Activated CD8-positive, alpha-beta memory T cell treated with anti-CD3 and anti-CD28 coated beads, Interleukin-2, amount 50 U/mL, for 4 hours (primary cell): Measurements from ENCODE around the gene CGNL1.

Experiments
- DNase-seq: peaks from one replicate; pipeline ENCODE4 v3.0.0-alpha.2; 2020

CGNL1 gene

DNA sequence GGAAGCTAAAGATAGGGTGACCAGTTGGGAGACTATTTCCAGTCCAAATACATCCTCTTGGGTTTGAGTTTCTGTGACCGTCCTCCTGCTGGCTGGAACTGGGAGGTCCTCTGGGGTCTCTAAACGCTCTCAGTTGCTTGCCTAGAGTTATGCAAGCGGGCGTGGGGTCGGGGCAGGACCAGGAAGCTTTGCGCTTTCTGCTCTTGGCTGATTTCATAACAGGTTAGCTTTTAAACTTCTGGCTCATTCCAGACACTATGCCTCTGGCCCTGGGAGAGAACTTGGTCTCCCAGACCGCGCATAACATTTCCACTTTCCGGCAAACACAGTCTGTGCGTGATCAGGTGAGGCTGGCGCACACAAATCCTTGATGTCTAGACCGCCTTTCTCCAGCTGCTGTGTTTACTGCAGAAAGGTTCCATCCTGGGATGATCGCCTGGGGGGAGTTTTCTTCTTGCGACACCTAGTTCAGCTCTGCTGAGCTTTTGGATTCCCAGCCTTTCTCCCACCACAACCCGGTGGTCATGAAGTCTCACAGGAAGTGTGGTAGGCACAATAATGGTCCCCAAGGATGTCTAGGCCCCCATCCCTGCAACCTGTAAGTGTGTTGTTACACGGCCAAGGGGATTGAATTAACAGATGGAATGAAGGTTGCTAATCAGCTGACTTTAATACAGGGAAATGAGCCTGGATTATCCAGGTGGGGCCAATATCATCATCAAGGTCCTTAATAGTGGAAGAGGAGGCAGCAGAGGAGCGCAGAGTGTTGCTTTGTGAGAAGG, 23.6 kb upstream of the CGNL1 start:
- no peak for DNase-seq

DNA sequence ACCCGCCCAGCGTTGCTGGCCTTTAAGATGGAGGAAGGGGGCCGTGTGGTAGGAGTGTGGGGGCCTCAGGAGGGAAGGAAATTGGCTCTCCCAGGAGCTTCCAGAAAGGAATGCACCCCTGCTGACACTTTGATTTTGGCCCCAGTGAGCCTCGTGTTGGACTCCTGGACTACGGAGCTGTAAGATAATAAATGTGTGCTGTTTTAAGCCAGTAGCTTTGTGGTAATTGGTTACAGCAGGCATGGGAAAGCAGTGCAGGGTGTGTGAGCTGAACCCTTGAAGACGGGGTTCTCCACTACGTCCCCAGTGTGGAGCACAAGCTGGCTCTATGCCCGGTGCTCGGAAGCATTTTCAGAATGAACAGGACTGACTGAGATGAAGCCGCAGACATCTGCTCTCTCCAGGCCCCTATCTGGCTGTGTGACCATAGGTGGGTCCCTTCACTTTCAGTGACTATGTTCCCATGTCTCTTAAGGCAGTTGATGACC, 22.9 kb upstream of the CGNL1 start:
- DNase-seq = no peak

DNA sequence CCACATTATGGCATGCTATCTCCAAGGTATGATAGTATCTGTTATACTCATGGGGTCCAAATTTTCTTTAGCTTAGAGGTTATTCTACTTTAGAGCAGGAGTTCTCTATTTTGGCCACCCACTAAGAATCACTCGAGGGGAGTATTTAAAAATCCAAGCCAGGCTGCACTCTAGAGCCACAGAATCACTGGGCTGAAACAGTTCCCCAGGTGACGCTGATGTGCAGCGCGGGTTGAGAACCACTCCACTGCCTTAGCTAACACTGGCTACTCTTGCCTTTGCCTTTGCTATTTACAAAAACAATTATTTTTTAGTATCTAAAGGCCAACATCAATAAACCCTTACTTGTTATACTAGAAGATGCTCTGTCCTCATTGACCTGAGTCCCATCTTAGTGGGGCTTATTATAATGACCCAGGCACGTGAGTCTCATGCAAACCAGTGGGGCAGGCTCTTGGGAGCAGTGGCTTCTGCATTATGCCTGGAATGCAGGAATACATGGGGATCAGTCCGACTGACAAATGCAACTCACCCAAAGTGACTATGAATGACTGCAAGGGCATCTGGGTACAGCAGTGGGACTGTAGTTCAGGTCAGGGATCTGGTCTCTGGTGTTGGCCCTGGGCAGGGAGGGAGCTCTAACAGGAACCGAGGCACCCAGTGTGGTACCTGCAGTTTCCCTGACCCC, 21.7 kb upstream of the CGNL1 start:
- DNase-seq = no peak

DNA sequence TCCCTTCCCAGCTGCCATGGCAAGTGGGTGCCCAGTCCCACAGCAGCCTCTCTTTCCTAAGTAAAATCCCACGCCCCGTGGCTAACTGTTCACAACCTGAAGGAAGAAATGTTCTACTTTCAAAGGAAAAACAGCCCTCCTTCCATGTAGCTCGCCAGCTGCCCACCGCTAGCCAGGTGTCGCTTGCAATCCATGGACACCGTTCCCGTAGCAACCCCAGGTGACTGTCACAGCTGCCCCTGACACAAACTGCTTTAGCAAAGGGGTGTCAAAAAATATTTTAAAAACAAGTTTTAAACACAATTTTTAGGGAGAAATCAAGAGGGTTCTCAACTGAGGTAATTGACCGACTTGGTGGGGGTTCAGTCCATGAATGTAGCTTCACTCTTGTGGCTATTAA, 21.0 kb upstream of the CGNL1 start:
- DNase-seq = no peak

DNA sequence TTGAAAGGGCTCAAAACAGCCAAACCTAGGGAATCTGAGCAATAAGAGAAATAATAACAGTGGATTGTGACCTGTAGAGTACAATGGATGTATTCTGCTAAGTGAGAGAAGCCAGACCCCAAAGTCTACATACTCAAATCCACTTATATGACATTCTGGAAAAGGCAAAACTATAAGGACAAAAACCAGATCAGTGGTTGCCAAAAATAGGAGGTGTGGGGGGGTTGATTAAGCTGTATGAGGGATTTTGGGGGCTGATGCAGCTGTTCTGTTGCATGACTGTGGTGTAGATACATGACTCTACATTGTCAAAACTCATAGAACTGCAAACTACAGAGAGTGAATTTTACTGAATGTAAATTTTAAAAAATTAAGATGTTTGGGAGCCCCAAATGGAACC, 20.1 kb upstream of the CGNL1 start:
- no peak for DNase-seq

DNA sequence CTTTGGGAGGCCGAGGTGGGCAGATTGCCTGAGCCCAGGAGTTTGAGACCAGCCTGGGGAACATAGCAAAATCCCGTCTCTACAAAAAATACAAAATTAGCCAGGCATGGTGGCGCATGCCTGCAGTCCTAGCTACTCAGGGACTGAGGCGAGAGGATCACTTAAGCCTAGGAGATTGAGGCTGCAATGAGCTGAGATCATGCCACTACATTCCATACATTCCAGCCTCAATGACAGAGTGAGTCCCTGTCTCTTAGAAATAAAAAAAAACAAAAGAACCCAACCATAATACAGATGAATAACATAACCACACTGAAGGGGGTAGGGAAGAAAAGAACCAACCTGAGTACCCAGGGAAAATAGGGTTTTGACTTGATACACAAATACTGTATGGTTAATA, 19.7 kb upstream of the CGNL1 start:
- no peak for DNase-seq

DNA sequence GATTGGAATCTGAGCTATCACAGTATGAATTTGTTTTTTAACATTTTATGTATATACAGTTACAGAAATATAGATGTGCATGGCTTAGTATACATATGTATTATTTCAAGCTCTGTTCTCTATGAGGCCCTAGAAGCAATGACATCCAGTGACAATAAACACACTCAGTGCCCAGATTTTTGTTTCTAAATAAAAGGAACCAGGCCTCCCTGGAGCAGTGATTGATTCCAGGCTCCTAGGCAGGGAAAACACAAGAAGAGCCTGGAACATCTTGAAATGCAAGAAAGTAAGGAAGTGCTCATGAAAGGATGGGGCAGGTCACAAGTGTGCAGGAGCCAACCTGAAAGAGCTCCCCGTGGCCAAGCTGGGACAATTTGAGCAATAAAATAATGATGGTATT, 18.5 kb upstream of the CGNL1 start:
- DNase-seq = no peak

DNA sequence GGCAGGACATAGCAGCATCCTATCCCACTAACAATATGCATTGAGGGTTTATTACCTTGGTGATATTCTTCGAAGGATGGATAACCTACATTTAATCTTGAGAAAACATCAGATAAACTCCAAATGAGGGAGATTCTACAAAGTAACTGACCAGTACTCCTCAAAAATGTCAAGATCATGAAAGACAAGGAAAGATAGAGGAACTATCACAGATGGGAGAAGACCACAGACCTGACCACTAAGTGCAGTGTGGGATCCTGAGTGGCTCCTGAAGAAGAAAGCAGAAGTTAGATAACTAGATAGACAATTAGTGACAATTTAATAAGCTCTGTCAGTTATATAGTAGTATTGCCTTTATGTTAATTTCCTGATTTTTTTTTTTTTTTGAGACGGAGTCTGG, 17.7 kb upstream of the CGNL1 start:
- DNase-seq = no peak

DNA sequence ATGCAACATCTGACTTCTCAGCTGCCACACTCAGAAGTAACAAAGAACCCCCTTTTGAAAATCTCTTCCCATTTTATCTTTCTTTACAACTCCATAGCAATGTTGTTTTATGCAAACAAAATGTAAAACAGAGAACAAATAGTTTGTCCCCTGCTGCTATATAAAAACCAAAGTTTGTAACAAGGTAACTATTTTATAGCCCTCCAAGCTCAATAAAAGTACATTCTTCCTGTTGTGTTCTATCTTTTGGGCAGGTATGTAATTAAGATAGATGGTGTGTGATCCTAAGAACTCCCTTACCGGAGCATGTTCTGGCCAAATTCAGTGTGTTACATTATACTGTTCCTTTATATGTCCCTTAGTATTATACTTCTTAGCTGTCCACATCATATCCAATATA, 12.6 kb upstream of the CGNL1 start:
- no peak for DNase-seq

DNA sequence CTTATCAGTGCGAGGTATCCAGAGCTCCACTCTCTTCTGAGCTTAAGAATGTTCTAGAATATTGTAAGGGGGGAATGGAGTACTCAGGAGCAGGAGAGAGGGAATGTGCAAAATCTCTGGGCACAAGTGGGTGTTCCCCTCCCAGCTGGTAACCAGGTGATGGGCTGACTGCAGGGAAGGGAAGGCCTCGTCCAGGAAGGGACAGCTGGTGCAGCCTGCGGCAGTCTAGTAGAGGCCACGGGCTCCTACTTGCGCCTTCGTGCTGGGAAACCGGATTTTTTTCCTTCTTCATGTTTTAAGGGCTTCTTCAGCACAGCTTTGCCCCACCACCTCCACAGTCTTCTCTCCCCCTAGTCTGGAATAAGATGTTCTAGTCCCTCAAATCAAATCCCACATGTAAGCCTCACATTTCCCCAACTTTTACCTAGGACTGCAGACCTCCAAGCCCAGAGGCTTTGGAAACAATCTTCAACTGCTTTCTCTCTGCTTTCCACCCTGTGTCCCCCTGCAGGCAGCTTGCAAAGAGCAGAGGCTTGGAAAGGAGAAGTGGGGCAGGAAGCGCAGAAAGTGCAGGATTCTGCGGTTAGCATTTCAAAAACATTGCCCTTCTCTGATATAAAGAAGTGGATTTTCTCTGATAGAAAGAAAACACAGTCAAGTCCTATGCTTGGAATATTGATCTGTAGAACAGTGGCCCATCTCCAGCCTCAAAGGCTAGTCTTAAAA, 11.9 kb upstream of the CGNL1 start:
- DNase-seq = no peak

DNA sequence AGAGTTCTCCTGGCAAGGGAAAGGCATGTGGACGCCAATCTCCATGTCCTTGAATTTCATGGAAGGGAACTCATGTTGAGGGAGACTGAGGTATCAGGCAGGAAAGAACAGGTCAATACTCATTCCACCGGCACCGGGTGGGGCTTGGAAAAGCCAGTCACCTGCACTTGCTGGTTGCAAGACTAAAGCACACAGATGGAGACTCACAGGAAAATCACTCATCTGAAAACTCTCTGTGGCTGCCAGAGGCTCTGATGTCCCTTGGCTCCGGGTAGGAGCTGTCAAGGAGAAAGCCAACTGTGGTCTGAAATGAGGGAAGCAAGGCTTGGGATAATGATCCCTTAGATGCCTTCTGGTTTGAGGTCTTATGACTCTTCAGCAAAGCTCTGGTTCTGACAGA, 8.7 kb upstream of the CGNL1 start:
- DNase-seq = no peak

DNA sequence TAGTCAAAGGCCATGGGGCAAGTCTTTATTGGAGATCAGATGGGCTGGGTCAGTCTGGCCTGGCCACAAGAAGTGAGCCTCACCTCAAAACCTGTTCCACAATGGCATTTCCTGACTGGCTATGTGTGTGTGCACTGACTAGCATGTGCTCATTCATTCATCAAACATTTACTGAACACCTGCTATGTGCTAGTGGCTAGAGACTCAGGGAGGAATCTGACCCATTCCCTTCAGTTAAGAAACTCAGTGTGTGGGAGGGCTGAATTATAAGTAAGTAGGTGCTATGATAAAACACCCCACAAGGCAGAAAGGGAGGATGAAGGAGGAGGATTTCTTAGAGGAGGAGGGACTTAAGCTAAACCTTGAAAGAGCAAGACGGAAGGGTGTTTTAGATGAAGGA, 5.4 kb upstream of the CGNL1 start:
- DNase-seq = no peak

DNA sequence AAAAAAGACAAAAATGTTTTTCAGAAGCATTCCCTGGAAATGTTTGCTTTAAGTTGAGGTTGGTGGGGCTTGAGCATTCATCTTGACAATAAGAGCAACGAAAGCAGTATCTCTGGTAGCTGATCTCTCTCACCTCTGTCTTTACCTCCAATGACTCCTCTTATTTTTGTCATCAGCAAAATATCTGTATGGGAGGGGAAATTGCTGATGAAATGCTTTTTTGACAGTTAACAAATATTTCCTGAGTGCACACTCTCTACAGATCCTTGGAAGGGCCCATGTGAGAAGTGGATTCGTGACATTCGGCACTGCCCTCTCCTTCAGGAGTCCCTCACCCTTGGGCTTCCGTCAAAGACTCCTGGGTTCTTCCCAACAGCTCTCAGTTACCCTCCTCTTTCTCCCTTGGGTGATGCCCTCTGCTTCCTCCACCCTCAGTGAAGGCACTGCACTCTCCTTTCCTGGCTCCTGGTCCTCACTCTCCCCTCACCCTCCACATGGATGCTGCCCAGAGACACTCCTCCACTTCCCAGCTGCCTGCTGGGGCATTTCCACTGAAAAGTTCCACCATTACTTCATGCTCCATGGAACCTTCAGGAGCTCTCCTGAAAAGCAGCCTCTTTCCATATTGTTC, 2.9 kb upstream of the CGNL1 start:
- DNase-seq = no peak

DNA sequence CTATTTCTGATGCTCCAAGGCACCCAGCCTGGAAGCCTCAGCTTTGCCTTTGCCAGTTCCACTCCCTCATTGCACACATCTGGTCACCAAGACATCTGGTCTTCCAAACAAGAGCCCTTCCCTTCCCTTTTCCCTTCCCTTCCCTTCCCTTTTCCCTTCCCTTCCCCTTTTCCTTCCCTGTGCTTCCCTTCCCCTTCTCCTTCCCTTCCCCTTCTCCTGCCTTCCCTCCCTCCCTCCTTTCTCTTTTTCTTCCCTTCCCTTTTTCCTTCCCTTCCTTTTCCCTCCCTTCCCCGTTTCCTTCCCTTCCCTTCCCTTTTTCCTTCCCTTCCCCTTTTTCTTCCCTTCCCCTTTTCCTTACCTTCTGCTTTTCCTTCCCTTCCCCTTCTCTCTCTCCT, 2.4 kb upstream of the CGNL1 start:
- no peak for DNase-seq

DNA sequence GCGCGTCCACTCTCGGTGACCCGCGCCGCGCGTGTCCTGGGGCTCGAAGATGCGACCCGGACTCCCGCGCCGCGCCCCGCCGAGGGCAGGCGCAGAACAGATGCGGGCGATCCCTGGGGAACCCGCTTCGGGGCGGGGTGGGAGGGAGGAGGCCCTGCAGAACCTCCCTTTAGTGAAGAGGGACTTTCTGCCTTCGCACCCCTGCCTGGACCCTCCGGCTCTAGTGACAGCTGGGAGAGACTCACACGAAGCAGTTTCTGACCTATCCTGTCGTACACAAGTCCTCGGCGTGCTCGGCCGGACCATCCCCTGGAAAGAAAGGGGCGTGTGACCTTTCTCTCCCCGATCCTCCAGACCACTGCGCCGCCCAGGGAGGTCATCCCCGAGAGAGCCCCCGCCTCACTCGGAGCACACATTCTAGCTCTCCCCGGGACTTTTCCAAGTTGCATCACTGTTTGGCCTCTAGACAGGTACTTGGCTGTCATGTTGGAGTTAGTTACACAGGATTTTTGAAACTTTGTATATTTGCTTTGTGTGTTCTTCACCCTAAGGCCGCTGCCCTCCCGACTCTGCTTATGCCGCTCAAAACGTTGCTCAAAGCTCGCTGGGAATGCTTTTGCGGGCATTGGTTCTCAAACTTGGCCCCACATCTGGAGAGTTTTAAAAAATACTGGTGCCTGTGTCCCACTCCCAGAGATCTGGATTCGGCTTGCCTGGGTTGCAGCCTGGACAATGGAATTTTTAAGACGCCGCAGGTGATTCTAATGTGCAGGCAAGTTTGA, 582 bp downstream of the CGNL1 start:
- no peak for DNase-seq

DNA sequence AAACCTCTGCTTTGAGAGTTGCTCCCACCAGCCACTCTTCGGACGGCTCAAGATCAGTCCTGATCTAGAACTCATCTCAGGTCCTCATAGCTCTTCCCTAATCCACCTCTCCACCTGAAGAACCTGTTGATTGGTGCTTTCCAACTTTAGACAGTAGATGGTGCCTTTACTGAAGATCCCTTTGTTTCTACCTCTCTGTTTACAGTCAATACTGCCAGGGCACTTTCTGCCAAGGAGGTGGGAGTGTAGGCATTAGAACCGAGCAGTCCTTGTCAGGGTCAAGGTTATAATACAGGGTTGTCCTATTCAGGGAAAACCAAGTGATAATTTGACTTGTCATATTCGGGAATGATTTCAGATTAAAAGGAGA, 1.2 kb downstream of the CGNL1 start:
- DNase-seq = no peak

DNA sequence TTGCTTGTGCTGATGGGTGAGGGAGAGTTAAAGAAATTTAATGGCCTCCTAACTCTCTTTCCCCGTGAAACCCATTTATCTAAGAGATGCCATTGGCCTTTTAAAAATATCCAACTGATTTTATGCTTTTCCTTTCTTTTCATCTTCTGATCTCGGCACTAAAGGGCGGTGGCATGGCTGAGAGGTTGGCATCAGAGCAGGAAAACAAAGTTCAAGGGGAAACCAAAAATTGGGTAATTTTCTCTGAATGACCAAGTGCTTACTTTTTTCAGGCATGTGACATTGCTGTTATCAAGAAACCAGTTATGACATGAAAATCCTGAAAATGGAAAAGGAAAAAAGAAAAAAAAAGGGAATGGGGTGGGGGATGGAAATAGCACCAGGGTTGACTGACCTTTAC, 3.2 kb downstream of the CGNL1 start:
- DNase-seq = no peak

DNA sequence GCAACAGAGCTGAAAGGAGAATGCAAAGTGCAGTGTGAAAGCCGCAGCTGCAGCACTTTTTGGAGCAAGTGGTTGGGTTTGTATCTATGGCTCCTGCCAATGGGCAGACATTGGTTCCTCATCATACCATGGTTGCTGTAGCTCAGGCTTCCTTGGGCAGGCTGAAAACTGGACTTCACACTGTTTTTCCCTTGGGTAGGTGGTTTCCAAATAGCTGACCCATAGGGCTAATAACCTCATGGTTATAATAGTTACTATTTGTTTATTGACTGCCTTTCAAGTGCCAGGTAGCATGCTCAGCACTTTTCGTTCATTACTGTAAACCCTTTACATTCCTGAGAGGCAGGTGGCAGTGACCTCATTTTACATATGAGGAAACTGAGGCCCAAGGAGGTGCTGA, 4.5 kb downstream of the CGNL1 start:
- no peak for DNase-seq

DNA sequence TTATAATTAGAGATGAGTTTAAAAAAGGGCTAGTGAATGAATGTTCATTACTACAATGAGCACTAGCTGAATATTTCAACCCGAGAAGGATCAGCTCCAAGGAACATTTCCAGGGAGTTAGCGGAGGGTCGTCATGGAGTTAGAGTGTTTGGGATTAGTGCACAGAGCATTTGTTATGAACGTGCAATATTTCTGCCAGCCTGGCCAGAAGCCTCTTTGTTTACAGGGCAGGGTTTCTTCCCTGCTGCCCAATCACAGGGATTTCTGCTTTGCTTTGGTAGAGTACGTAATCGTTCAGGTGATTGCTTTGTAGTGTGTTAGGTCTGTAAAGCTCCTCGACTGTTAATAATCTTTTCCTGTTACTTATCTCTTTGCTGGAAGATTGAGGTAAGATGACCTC, 5.9 kb downstream of the CGNL1 start:
- DNase-seq = no peak

DNA sequence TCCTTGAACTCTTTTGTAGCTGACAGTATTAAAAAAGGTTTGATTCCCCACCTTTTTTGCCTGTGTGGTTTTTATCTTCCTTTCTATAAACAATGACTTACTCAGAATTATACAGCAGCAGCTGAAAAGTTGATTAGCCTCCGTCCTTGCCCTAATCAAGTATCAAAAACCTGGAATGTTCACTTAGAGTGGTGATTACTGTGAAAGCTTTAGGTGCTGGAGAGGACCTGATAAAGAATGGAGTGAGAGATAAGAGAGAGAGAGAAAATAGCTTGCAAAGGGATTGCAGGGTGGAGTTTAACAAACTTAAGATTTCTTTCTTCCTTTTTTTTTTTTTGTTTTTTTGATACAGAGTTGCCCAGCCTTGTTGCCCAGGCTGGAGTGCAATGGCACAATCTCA, 6.7 kb downstream of the CGNL1 start:
- no peak for DNase-seq

DNA sequence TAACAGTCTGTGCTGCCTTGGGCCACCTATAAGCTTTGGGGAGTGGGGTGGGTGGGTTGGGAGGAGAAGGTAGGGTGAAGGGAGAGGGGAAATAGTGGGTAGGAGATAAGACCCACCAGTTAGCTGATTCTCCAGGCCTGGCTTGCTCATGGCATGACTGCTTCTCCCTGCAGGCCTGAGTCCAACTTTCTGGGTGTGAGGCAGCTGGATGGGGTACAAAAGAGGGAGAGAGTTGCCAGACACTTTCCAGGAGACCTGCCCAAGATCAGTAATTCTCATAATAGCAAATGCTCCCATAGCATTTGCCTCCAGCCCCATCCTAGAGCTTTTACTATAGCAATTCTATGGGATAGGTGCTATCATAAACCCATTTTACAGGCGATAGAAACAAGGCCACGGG, 7.7 kb downstream of the CGNL1 start:
- DNase-seq = no peak

DNA sequence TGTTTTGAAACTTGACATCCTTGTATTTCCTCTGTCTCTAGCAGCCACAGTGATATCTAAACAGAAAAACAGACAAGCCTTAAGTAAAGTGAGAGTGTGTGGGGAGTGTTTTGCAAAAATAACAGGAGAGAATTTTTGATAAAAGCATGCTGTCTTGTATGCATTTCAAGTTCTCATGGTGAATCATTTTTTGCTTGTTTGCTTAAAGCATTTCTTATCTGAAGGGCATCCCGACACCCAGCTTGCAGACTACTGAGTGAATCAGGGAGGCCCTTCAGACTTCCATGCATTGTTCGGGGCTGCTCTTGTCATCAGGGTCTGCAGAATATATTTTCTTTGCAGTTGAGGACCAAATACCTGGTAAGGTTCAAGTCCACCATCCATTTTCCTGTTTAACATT, 8.5 kb downstream of the CGNL1 start:
- DNase-seq = no peak

DNA sequence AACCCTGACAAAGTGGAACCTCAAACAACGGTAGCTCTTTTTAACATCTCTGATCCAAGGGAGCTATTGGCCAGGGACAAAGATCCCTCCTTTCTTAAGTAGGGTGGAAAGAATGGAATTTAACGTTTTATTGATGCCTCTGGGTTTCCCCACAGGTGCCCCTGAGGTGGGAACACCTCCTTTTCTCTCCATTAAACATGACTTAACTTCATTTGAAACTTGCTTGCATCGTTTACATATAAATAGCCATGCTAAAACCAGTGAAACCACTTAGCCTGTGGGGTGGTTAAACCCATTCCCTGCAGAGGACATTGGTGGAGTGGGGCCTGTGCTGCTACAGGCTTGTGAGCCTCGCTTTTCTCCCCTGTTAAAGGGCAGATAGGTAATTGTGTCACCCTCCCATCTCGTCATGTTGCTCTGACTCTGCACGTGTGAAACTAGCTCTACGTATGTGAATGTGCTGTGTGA, 9.7 kb downstream of the CGNL1 start:
- DNase-seq = no peak
